GM12864 (cell line): ENCODE measurements around the gene TTC39A.

Experiments
- DNase-seq: peaks from one replicate; pipeline ENCODE4 v3.0.0-alpha.2; 2011; ENCODE audit warnings: low read depth
- H3K4me3 ChIP-seq: 2 replicates; pipeline ENCODE4 v1.5.1; 2011; ENCODE audit warnings: mild to moderate bottlenecking, low read depth, low read length, control low read depth
- CTCF ChIP-seq: IDR thresholded peaks from 2 replicates; pipeline ENCODE4 v1.5.1; 2011; ENCODE audit warnings: low read depth, mild to moderate bottlenecking, moderate library complexity, low read length, control low read depth, inconsistent platforms; ENCODE audit errors: missing control alignments

TTC39A gene

GRCh38 chr1:51303315-51303714, 27.0 kb downstream of the TTC39A start:
- no peak for DNase-seq
- TF ChIP-seq CTCF, result no peak
- no peak overlapping the region for H3K4me3 ChIP-seq

GRCh38 chr1:51302746-51303145, 27.6 kb downstream of the TTC39A start:
- DNase-seq, result no peak
- H3K4me3 ChIP-seq, result no peak overlapping the region
- TF ChIP-seq CTCF, result no peak

- no peak for TF ChIP-seq CTCF
- no peak for DNase-seq
- H3K4me3 ChIP-seq, result no peak overlapping the region
Measured at GRCh38 chr1:51302270-51302669, 28.1 kb downstream of the TTC39A start.

GRCh38 chr1:51301844-51302162, 28.6 kb downstream of the TTC39A start:
- DNase-seq, result no peak
- H3K4me3 ChIP-seq, result no peak overlapping the region
- TF ChIP-seq CTCF, result no peak

GRCh38 chr1:51301152-51301843, 29.1 kb downstream of the TTC39A start:
- TF ChIP-seq CTCF, result no peak
- no peak for DNase-seq
- H3K4me3 ChIP-seq, result no peak overlapping the region

- no peak for DNase-seq
- no peak overlapping the region for H3K4me3 ChIP-seq
- TF ChIP-seq CTCF, result no peak
Measured at GRCh38 chr1:51299981-51300670, 30.2 kb downstream of the TTC39A start.
